GM08714 (cell line): ENCODE data around the gene SMIM43.

Experiments
- H3K4me3 ChIP-seq: fragments of 200-500 bp; sonication (Bioruptor generic); 2 replicates; pipeline ENCODE4 v1.5.1; 2014; ENCODE audit warnings: mild to moderate bottlenecking, low read length, inconsistent platforms
- ZNF274 ChIP-seq: IDR thresholded peaks from 2 replicates; pipeline ENCODE4 v1.6.1; 2012; ENCODE audit warnings: mild to moderate bottlenecking, low read depth, low read length

Gene SMIM43

DNA sequence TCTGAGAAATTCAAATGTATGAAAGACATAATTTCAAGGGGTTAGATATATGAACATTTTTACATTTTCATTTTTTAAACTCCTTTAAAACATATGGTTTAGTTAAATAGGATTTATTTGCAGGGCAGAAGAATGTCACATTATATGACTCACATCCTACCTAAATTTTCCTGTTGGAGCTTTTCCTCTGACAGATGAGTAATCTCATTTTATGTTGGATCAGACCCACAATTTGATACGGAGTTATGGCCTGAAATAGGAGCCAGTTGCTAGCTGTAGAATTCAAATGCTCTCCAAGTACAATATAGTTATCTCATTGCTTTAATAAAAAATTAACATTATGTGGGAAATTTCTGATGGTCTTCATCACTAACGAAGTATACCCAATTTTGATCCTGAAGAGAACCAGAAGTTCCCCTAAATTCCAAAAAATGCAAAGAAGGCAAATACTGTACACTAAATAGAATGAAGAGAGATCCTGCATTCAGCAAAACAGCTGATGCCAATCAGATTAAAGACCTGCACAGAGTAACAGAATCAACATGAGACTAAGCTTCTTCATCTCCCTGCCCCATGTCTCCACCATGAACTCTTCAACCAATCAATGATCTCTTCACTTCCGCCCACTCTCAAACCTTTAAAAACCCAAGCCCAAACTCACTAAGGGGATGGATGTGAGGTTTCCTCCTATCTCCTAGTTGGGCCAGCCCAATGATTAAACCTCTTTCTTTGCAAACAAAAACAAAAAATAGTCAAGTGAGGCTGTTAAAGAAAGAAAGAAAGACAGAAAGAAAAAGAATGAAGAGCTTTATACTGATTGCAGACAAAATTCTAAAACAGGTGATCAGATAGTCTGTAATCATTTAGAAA lies 25.2 kb upstream of the SMIM43 start:
- no peak overlapping the region for H3K4me3 ChIP-seq
- no peak for TF ChIP-seq ZNF274

GRCh38 chr4:121789455-121789854 lies 24.5 kb upstream of the SMIM43 start:
- no peak for TF ChIP-seq ZNF274

DNA sequence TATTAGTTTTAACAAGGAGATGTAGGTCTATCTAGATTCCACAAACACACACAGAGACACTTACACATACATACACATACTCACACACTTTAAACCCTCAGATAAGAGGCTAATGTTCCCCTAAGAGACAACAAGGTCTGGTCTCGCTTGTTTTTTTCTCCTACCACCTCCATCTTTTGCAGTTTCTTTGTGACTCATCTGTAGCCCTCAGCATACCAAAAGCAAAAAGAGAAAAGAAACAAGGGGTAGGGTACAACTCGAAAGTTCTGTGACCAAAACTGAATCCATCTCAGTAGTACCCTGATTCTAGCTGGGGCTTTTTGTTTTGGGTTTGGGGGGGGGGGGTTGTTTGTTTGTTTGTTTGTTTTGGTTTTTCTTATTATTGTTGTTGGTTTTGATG lies 23.9 kb upstream of the SMIM43 start:
- H3K4me3 ChIP-seq = no peak overlapping the region
- TF ChIP-seq ZNF274 = no peak

More at GRCh38 chr4:121789455-121789854, 24.5 kb upstream of the SMIM43 start:
- no peak overlapping the region for H3K4me3 ChIP-seq

DNA sequence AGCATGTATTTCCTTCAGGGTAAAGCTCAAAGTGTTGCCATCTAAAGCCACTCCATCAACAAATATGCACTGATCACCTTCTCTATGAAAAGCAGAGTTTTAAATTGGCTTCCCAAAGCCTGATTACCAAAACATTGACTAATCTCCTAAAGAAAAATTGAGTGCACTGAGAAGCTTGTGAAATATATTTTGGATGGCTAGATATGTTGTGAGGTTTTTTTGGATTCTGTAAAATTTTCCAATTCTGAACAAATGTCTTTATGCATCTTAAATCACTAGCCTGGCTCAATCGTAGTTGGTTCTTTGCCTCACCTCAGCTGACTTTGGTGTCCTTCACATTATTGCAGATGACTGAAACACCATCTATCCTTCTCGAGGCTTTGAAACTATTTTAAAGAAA lies 21.3 kb upstream of the SMIM43 start:
- no peak overlapping the region for H3K4me3 ChIP-seq
- no peak for TF ChIP-seq ZNF274

GRCh38 chr4:121785479-121785878 lies 20.5 kb upstream of the SMIM43 start:
- H3K4me3 ChIP-seq = no peak overlapping the region
- TF ChIP-seq ZNF274 = no peak

GRCh38 chr4:121784975-121785374 lies 20.0 kb upstream of the SMIM43 start:
- TF ChIP-seq ZNF274 = no peak

DNA sequence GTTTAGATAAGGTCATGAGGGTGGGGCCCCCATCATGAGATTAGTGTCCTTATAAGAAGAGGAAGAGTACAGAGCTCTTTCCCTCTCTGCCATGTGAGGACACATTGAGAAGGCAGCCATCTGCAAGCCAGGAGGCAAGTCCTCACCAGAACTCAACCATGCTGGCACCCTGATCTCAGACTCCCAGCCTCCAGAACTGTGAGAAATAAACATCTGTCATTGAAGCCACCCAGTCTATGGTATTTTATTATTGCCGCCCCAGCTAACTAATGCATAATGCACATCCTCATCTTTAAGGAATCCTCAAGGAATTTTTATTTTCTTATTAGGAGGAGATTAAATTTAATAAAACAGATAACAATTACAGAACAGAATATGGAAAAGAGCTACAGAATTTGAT lies 19.4 kb upstream of the SMIM43 start:
- TF ChIP-seq ZNF274 = no peak
- no peak overlapping the region for H3K4me3 ChIP-seq

More at GRCh38 chr4:121784975-121785374, 20.0 kb upstream of the SMIM43 start:
- no peak overlapping the region for H3K4me3 ChIP-seq

DNA sequence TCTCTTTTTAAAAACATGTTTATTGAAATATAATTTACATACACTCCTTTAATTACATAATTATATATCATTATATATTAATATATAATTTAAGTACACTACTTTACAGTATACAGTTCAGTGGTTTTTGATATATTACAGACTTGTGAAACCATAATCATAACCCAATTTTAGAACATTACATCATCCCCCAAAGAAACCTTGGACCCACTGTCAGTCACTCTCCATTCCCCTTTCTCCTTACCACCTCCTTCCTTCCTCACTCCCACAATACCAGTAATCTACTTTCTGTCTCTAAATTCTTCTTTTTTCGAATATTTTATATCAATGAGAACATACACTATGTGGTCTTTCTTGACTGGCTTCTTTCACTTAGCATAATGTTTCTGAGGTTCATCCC lies 18.2 kb upstream of the SMIM43 start:
- H3K4me3 ChIP-seq = no peak overlapping the region
- no peak for TF ChIP-seq ZNF274

DNA sequence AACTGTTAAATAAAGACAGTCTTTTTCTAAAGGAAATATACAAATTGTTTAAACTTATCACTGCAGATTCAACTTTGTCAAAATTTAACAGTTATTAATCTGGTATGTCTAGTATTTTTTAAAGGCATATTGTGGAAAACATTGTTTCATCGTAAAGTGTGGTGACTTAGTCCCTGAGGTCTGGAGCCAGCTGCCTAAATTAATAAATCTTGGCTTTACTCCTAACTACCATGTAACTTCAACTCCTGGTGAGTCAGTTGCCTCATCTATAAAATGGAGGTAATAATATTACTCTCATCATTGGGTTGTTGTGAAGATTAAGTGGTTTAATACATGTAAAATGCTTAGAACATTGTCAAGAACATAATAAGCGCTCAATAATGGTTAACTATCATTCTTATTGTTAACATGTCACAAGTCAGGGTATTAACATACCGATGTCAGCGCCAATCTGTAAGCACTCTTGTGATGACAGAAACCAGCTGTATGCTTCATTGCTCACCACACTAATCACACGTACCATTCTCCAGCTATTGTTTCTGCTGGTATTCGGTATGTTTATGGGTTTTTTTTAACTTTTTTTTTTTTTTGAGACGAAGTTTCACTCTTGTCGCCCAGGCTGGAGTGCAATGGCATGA lies 14.1 kb upstream of the SMIM43 start:
- H3K4me3 ChIP-seq = no peak overlapping the region
- TF ChIP-seq ZNF274 = no peak

DNA sequence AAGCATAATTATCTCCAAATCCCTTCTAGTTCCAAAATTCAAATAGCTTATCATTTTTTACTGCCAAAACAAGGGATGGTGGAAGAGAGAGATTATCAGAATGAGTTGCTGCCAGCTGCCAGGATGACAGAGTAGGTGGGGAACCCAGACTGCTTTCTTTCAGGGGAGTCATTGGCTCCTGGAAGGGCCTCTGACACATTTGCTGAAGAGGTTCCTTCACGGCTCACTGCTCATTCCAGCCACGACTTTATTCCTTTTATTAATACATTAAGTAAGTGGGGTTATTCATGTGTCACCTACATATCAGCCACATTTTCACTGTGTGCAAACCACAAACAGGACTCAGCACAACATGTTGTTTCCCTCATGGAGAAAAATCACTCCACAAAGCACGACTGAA lies 12.7 kb upstream of the SMIM43 start:
- no peak for TF ChIP-seq ZNF274
- H3K4me3 ChIP-seq = no peak overlapping the region

GRCh38 chr4:121776610-121777401 lies 11.8 kb upstream of the SMIM43 start:
- no peak overlapping the region for H3K4me3 ChIP-seq
- TF ChIP-seq ZNF274 = no peak

GRCh38 chr4:121773883-121774282 lies 8.9 kb upstream of the SMIM43 start:
- no peak for TF ChIP-seq ZNF274
- no peak overlapping the region for H3K4me3 ChIP-seq

DNA sequence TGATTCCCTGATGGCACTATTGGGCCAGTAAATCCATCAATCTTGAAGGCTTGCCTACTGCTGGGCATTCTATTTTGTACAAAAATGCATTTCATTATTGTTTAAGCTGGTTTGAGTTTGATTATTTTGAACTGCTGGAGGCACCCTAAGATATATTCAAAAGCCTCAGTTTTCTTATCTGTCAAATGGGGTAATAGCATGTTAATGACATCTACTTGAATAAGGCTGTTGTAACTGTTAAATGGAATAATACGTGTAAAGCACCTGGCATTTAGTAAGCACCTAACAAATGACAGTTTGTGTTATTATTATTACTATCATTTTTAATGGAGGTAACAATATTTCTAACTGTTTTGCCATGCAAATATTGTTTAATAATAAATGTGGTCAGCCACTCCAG lies 6.9 kb upstream of the SMIM43 start:
- TF ChIP-seq ZNF274 = no peak
- H3K4me3 ChIP-seq = no peak overlapping the region

GRCh38 chr4:121769341-121769740 lies 4.4 kb upstream of the SMIM43 start:
- TF ChIP-seq ZNF274 = no peak
- H3K4me3 ChIP-seq = no peak overlapping the region
